Karpas-422 (cell line): ENCODE data around the gene FBXO8. TPM values are rescaled to one million over a fixed set of nuclear protein-coding genes. Genes with fewer than 3 reads are reported as not detected.

ENCODE experiments used
- DNase-seq: peaks from one replicate; pipeline ENCODE4 v3.0.0-alpha.2; 2015
- H2AFZ ChIP-seq: fragments of 200-600 bp; sonication (generic); 2 replicates; pipeline ENCODE4 v1.6.1; 2014; ENCODE audit warnings: antibody characterized with exemption, low read length, mixed read lengths
- H3K27ac ChIP-seq: fragments of 200-600 bp; sonication (generic); 2 replicates; pipeline ENCODE4 v1.5.1; 2014; ENCODE audit warnings: mild to moderate bottlenecking, low read length, moderate library complexity
- H3K27me3 ChIP-seq: fragments of 200-600 bp; sonication (generic); 2 replicates; pipeline ENCODE4 v1.6.1; 2014; ENCODE audit warnings: low read length, mixed read lengths
- H3K36me3 ChIP-seq: fragments of 200-600 bp; sonication (generic); 2 replicates; pipeline ENCODE4 v1.6.1; 2014; ENCODE audit warnings: low read length, mixed read lengths; ENCODE audit not compliant: insufficient read depth
- H3K4me1 ChIP-seq: fragments of 200-600 bp; sonication (generic); 2 replicates; pipeline ENCODE4 v1.6.1; 2014; ENCODE audit warnings: mild to moderate bottlenecking, low read length, mixed read lengths
- H3K4me2 ChIP-seq: fragments of 200-600 bp; sonication (generic); 2 replicates; pipeline ENCODE4 v1.6.1; 2014; ENCODE audit warnings: low read length, low read depth, mild to moderate bottlenecking; ENCODE audit not compliant: poor library complexity, severe bottlenecking
- H3K4me3 ChIP-seq: fragments of 200-600 bp; sonication (generic); 2 replicates; pipeline ENCODE4 v1.5.1; 2014; ENCODE audit warnings: mild to moderate bottlenecking, antibody characterized with exemption, low read length, mixed read lengths
- H3K79me2 ChIP-seq: fragments of 200-600 bp; sonication (generic); 2 replicates; pipeline ENCODE4 v1.6.1; 2014; ENCODE audit warnings: mild to moderate bottlenecking, low read length, mixed read lengths
- H3K9ac ChIP-seq: fragments of 200-600 bp; sonication (generic); 2 replicates; pipeline ENCODE4 v1.6.0; 2014; ENCODE audit warnings: low read length
- H3K9me2 ChIP-seq: fragments of 200-600 bp; sonication (generic), shearing (Covaris generic); replicated peaks from 2 replicates; pipeline ENCODE4 v1.6.0; 2014; ENCODE audit warnings: mild to moderate bottlenecking, low read length, moderate library complexity; ENCODE audit not compliant: insufficient read depth
- H3K9me3 ChIP-seq: fragments of 300-700, 200-600 bp; sonication (generic); 2 replicates; pipeline ENCODE4 v1.6.1; 2014; ENCODE audit warnings: low read length, mixed read lengths
- H4K20me1 ChIP-seq: fragments of 200-600 bp; sonication (generic); 2 replicates; pipeline ENCODE4 v1.6.1; 2014; ENCODE audit warnings: mild to moderate bottlenecking, antibody characterized with exemption, low read length, low read depth; ENCODE audit not compliant: insufficient read depth
- total RNA-seq: library from RNA; depleted of rRNA; stranded (reverse); fragments of >200 nt; shearing (Covaris generic); gene quantifications from 2 replicates; pipeline ENCODE4 v1.2.3, GENCODE V29; 2014; ENCODE audit warnings: low replicate concordance; rRNA removed

FBXO8 gene
- total RNA-seq, 1 experiment from 2014 or later = 13.5 TPM

- H4K20me1 ChIP-seq = no peaks in the 10 kb centered on the region
- 0 out of 2 replicates have a peak, but pooled peaks cover 4% of the 10 kb centered on the region for H3K4me1 ChIP-seq
- no peak overlapping the region for H2AFZ ChIP-seq
- no peaks in the 10 kb centered on the region for H3K79me2 ChIP-seq
- no peak overlapping the region for H3K4me2 ChIP-seq
- H3K9me3 ChIP-seq = no peaks in the 10 kb centered on the region
- H3K36me3 ChIP-seq = no peaks in the 10 kb centered on the region
- no peaks in the 10 kb centered on the region for H3K9me2 ChIP-seq
- no peak overlapping the region for H3K4me3 ChIP-seq
- no peaks in the 10 kb centered on the region for H3K27me3 ChIP-seq
- no peak for DNase-seq
- no peak overlapping the region for H3K27ac ChIP-seq
- H3K9ac ChIP-seq = no peak overlapping the region
Measured at GRCh38 chr4:174192943-174193342, 90.5 kb downstream of the FBXO8 start.

GRCh38 chr4:174190832-174191500 lies 92.5 kb downstream of the FBXO8 start:
- Histone ChIP-seq H3K27ac (no peak overlapping the region), H3K4me3 (no peak overlapping the region), H3K4me1 (0 out of 2 replicates have a peak, but pooled peaks cover 4% of the 10 kb centered on the region), H3K4me2 (no peak overlapping the region), H3K9me2 (no peaks in the 10 kb centered on the region), H3K36me3 (no peaks in the 10 kb centered on the region), H3K79me2 (no peaks in the 10 kb centered on the region), H3K9me3 (no peaks in the 10 kb centered on the region), H2AFZ (no peak overlapping the region), H3K9ac (no peak overlapping the region), H4K20me1 (no peaks in the 10 kb centered on the region), H3K27me3 (no peaks in the 10 kb centered on the region)
- no peak for DNase-seq

GRCh38 chr4:174189392-174190015 lies 94.0 kb downstream of the FBXO8 start:
- Histone ChIP-seq H3K9me2 (no peaks in the 10 kb centered on the region), H3K27me3 (no peaks in the 10 kb centered on the region)
- no peak for DNase-seq

More at GRCh38 chr4:174189392-174190015, 94.0 kb downstream of the FBXO8 start:
- Histone ChIP-seq H4K20me1 (no peaks in the 10 kb centered on the region), H3K4me2 (no peak overlapping the region), H2AFZ (no peak overlapping the region), H3K36me3 (no peaks in the 10 kb centered on the region), H3K4me3 (no peak overlapping the region), H3K79me2 (no peaks in the 10 kb centered on the region), H3K27ac (no peak overlapping the region), H3K9ac (no peak overlapping the region), H3K9me3 (no peaks in the 10 kb centered on the region), H3K4me1 (0 out of 2 replicates have a peak, but pooled peaks cover 4% of the 10 kb centered on the region)

Other genes with a start within 250 kb of the FBXO8 start
- 7.8 and 17.4 TPM in 2 replicates for gene CEP44, start 244 bp upstream of the FBXO8 start, total RNA-seq
- not detected in 2 replicates for gene HPGD, start 238.8 kb upstream of the FBXO8 start, total RNA-seq